GM23338 (cell line): ENCODE results near the gene C14orf132. TPM values are rescaled to one million over a fixed set of nuclear protein-coding genes. Genes with fewer than 3 reads are reported as not detected.

Experiments used
- ATAC-seq: fragments of 200-7000 bp; cut with Tn5 transposase; 3 replicates; pipeline ENCODE4 v1.9.1; 2020
- DNase-seq: peaks from one replicate; pipeline ENCODE4 v3.0.0-alpha.2; 2015; ENCODE audit warnings: low spot score
- H2AFZ ChIP-seq: fragments of 200-600 bp; sonication (generic); 2 replicates; pipeline ENCODE4 v1.8.0; 2016; ENCODE audit warnings: antibody characterized with exemption, mild to moderate bottlenecking, moderate library complexity
- H3F3A ChIP-seq: fragments of 200-600 bp; sonication (generic); replicated peaks from 2 replicates; pipeline ENCODE4 v1.8.0; 2017; ENCODE audit warnings: antibody characterized with exemption, mixed run types, low read depth
- H3K27ac ChIP-seq: fragments of 200-600 bp; sonication (generic); 2 replicates; pipeline ENCODE4 v1.6.1; 2016; ENCODE audit warnings: low read depth
- H3K27me3 ChIP-seq: fragments of 200-600 bp; sonication (generic); 2 replicates; pipeline ENCODE4 v1.8.0; 2016; ENCODE audit warnings: mild to moderate bottlenecking, mixed run types, moderate library complexity; ENCODE audit not compliant: insufficient read depth
- H3K36me3 ChIP-seq: fragments of 200-600 bp; sonication (generic); 2 replicates; pipeline ENCODE4 v1.8.0; 2016; ENCODE audit warnings: mild to moderate bottlenecking; ENCODE audit not compliant: insufficient read depth
- H3K4me1 ChIP-seq: fragments of 200-600 bp; sonication (generic); 2 replicates; pipeline ENCODE4 v1.8.0; 2016; ENCODE audit warnings: mild to moderate bottlenecking, moderate library complexity; ENCODE audit not compliant: insufficient read depth
- H3K4me2 ChIP-seq: fragments of 200-600 bp; sonication (generic); 2 replicates; pipeline ENCODE4 v1.7.1; 2017; ENCODE audit warnings: mixed run types
- H3K4me3 ChIP-seq: fragments of 200-600 bp; sonication (generic); 2 replicates; pipeline ENCODE4 v1.6.1; 2016; ENCODE audit warnings: mixed run types
- H3K79me2 ChIP-seq: fragments of 200-600 bp; sonication (generic); replicated peaks from 2 replicates; pipeline ENCODE4 v1.8.0; 2017; ENCODE audit warnings: mild to moderate bottlenecking; ENCODE audit not compliant: insufficient read depth
- H3K9me2 ChIP-seq: fragments of 200-600 bp; sonication (generic); 2 replicates; pipeline ENCODE4 v1.8.0; 2017; ENCODE audit not compliant: insufficient read depth
- H4K20me1 ChIP-seq: fragments of 200-600 bp; sonication (generic); replicated peaks from 2 replicates; pipeline ENCODE4 v1.8.0; 2017; ENCODE audit warnings: mild to moderate bottlenecking; ENCODE audit not compliant: insufficient read depth
- H3K27ac Mint-ChIP-seq: 2 replicates; pipeline ENCODE4 v1.8.0; 2020; ENCODE audit warnings: inconsistent platforms, mild to moderate bottlenecking, moderate library complexity, mixed read lengths
- H3K27me3 Mint-ChIP-seq: 3 replicates; pipeline ENCODE4 v1.8.0; 2022; ENCODE audit warnings: low read depth, mild to moderate bottlenecking, moderate library complexity, mixed read lengths, inconsistent platforms; ENCODE audit not compliant: insufficient read depth, poor library complexity
- H3K36me3 Mint-ChIP-seq: 3 replicates; pipeline ENCODE4 v1.8.0; 2021; ENCODE audit warnings: low read depth, mild to moderate bottlenecking, inconsistent platforms, moderate library complexity, mixed read lengths
- H3K4me1 Mint-ChIP-seq: 3 replicates; pipeline ENCODE4 v1.8.0; 2020; ENCODE audit warnings: mild to moderate bottlenecking, inconsistent platforms, mixed read lengths
- H3K4me3 Mint-ChIP-seq: 3 replicates; pipeline ENCODE4 v1.8.0; 2021; ENCODE audit warnings: moderate library complexity, mild to moderate bottlenecking, inconsistent platforms, mixed read lengths
- H3K9me3 Mint-ChIP-seq: 3 replicates; pipeline ENCODE4 v1.8.0; 2020; ENCODE audit warnings: moderate library complexity, mild to moderate bottlenecking, inconsistent platforms, mixed read lengths
- EZH2 ChIP-seq: fragments of 200-600 bp; sonication (generic); IDR thresholded peaks from one replicate; pipeline ENCODE4 v1.8.0; 2017; ENCODE audit warnings: antibody characterized with exemption, mild to moderate bottlenecking, low read depth; ENCODE audit not compliant: unreplicated experiment
- EZH2phosphoT487 ChIP-seq: fragments of 200-600 bp; sonication (generic); IDR thresholded peaks from one replicate; pipeline ENCODE4 v1.8.1; 2018; ENCODE audit warnings: antibody characterized with exemption; ENCODE audit not compliant: unreplicated experiment
- NANOG ChIP-seq: IDR thresholded peaks from 2 replicates; pipeline ENCODE4 v1.6.1; 2016; ENCODE audit warnings: antibody characterized with exemption, borderline replicate concordance
- STAT1 ChIP-seq: IDR thresholded peaks from one replicate; pipeline ENCODE4 v1.6.1; 2016; ENCODE audit warnings: antibody characterized with exemption; ENCODE audit not compliant: unreplicated experiment
- ZNF331 ChIP-seq: fragments of 250-450 bp; sonication (Bioruptor Pico); IDR thresholded peaks from 2 replicates; pipeline ENCODE4 v1.5.0; 2020; ENCODE audit warnings: low read depth, mild to moderate bottlenecking, moderate library complexity
- ZNF462 ChIP-seq: fragments of 250-450 bp; sonication (Bioruptor Pico); IDR thresholded peaks from 2 replicates; pipeline ENCODE4 v1.5.0; 2020; ENCODE audit warnings: mild to moderate bottlenecking, moderate library complexity
- polyA plus RNA-seq: library from polyadenylated mRNA; unstranded; fragments of >200 nt; fragmentation: Nextera tagmentation; extraction: Ambion mirVana; gene quantifications from 2 replicates; pipeline ENCODE4 v1.2.1, GENCODE V29; 2016
- total RNA-seq: library from RNA; depleted of rRNA; stranded (reverse); fragments of >200 nt; shearing (Covaris generic); gene quantifications from 2 replicates; pipeline ENCODE4 v1.2.3, GENCODE V29; 2014
- TF ChIP-seq, protein P1 (sequence below): IDR thresholded peaks from 2 replicates; pipeline ENCODE4 v1.6.1; 2016; ENCODE audit warnings: antibody characterized with exemption
- TF ChIP-seq, protein P2 (sequence below), 2 experiments: fragments of 200-600 bp in 1 of 2; sonication (generic) in 1 of 2; conservative IDR thresholded peaks; 2 replicates each; pipeline versions ENCODE4 v1.5.1 to v1.6.1; 2016 to 2017; ENCODE audit warnings: antibody characterized with exemption in 2 of 2, low read depth in 2 of 2, mild to moderate bottlenecking in 2 of 2, moderate library complexity in 1 of 2

The C14orf132 gene
- total and polyA plus RNA-seq, 2 experiments from 2014 or later: 13.8 to 16.2 TPM

GRCh38 chr14:96103560-96104460 is 64.6 kb downstream of the C14orf132 start:
- Histone ChIP-seq H3K9me2 (no peaks in the 10 kb centered on the region), H3K4me2 (no peak overlapping the region), H3K27ac (no peak overlapping the region), H2AFZ (no peak overlapping the region), H3K79me2 (no peaks in the 10 kb centered on the region), H3K4me1 (no peaks in the 10 kb centered on the region), H3K27me3 (no peaks in the 10 kb centered on the region), H3F3A (no peaks in the 10 kb centered on the region), H3K36me3 (no peaks in the 10 kb centered on the region), H3K4me3 (no peak overlapping the region), H4K20me1 (no peaks in the 10 kb centered on the region)
- Mint-ChIP-seq H3K27ac (no peak overlapping the region), H3K4me3 (no peak overlapping the region), H3K36me3 (no peaks in the 10 kb centered on the region), H3K27me3 (peaks cover 2% of the 10 kb centered on the region), H3K4me1 (peaks cover 9% of the 10 kb centered on the region; the same call in 1 of the 3 replicates), H3K9me3 (no peaks in the 10 kb centered on the region)
- no peak for TF ChIP-seq ZNF331 (CRISPR knock-in tag)
- TF ChIP-seq, protein P1, sequence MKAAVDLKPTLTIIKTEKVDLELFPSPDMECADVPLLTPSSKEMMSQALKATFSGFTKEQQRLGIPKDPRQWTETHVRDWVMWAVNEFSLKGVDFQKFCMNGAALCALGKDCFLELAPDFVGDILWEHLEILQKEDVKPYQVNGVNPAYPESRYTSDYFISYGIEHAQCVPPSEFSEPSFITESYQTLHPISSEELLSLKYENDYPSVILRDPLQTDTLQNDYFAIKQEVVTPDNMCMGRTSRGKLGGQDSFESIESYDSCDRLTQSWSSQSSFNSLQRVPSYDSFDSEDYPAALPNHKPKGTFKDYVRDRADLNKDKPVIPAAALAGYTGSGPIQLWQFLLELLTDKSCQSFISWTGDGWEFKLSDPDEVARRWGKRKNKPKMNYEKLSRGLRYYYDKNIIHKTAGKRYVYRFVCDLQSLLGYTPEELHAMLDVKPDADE: no peak
- no peak for TF ChIP-seq STAT1
- no peak for TF ChIP-seq NANOG
- no peak for TF ChIP-seq EZH2
- no peak for TF ChIP-seq ZNF462
- no peak for TF ChIP-seq EZH2phosphoT487
- TF ChIP-seq, protein P2, sequence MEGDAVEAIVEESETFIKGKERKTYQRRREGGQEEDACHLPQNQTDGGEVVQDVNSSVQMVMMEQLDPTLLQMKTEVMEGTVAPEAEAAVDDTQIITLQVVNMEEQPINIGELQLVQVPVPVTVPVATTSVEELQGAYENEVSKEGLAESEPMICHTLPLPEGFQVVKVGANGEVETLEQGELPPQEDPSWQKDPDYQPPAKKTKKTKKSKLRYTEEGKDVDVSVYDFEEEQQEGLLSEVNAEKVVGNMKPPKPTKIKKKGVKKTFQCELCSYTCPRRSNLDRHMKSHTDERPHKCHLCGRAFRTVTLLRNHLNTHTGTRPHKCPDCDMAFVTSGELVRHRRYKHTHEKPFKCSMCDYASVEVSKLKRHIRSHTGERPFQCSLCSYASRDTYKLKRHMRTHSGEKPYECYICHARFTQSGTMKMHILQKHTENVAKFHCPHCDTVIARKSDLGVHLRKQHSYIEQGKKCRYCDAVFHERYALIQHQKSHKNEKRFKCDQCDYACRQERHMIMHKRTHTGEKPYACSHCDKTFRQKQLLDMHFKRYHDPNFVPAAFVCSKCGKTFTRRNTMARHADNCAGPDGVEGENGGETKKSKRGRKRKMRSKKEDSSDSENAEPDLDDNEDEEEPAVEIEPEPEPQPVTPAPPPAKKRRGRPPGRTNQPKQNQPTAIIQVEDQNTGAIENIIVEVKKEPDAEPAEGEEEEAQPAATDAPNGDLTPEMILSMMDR (conservative IDR thresholded peaks at IDR 0.05; ENCODE audit: low read depth in 2 of 2): no peak
- ATAC-seq (no peak), DNase-seq (no peak)
